Endothelial cell (in vitro differentiated cells): Measurements from ENCODE around the gene CDKN2AIP. TPM values are rescaled to one million over a fixed set of nuclear protein-coding genes. Genes with fewer than 3 reads are reported as not detected.

Source experiments
- DNase-seq: peaks from one replicate; pipeline ENCODE4 v3.0.0; 2021; ENCODE audit warnings: low spot score
- H3K27ac Mint-ChIP-seq: one replicate; pipeline ENCODE4 v1.8.0; 2021; ENCODE audit warnings: mixed read lengths, inconsistent platforms; ENCODE audit not compliant: unreplicated experiment
- H3K27me3 Mint-ChIP-seq: one replicate; pipeline ENCODE4 v1.8.0; 2021; ENCODE audit warnings: mild to moderate bottlenecking, moderate library complexity, mixed read lengths, inconsistent platforms; ENCODE audit not compliant: unreplicated experiment
- H3K36me3 Mint-ChIP-seq: one replicate; pipeline ENCODE4 v1.8.0; 2021; ENCODE audit warnings: mild to moderate bottlenecking, low read depth, mixed read lengths, inconsistent platforms; ENCODE audit not compliant: unreplicated experiment
- H3K4me1 Mint-ChIP-seq: one replicate; pipeline ENCODE4 v1.8.0; 2021; ENCODE audit warnings: mild to moderate bottlenecking, mixed read lengths, inconsistent platforms; ENCODE audit not compliant: unreplicated experiment
- H3K4me3 Mint-ChIP-seq: one replicate; pipeline ENCODE4 v1.8.0; 2021; ENCODE audit warnings: mild to moderate bottlenecking, mixed read lengths, inconsistent platforms; ENCODE audit not compliant: unreplicated experiment
- H3K9me3 Mint-ChIP-seq: one replicate; pipeline ENCODE4 v1.8.0; 2021; ENCODE audit warnings: mixed read lengths, inconsistent platforms; ENCODE audit not compliant: unreplicated experiment
- total RNA-seq: library from RNA; stranded (reverse); fragmentation: NEBNext Ultra II Directional; extraction: Animal tissue kit (Norgen Biotek cat#: 25700); gene quantifications from one replicate; pipeline ENCODE4 v1.2.1, GENCODE V29; 2021; ENCODE audit not compliant: unreplicated experiment
- TF ChIP-seq, protein P1 (sequence below): fragments of 200-600 bp; sonication (generic); IDR thresholded peaks from one replicate; pipeline ENCODE4 v1.5.0; 2021; ENCODE audit warnings: antibody characterized with exemption; ENCODE audit not compliant: unreplicated experiment

CDKN2AIP gene
- total RNA-seq, 1 donor from 2014 or later = 22.0 TPM

DNA sequence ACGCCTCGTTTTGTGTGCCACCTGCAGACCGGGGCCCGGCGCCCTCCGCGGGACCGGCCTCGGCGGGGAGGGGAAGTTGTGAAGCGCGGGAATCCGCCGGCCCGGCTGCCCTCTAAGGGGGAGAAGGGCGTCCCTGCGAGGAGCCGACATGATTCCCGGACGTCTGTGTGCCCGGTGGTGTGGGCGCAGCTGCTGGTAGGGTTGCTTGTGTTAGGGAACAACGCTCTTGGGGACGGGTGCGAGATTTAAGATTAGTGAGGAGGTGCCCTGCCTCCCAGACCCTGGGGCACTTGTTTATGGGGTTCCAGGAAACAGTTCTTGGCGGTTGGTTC is 627 bp downstream of the CDKN2AIP start:
- peaks cover 55% of the 10 kb centered on the region for H3K4me1 Mint-ChIP-seq
- H3K27ac Mint-ChIP-seq = peak overlapping the region; percentile 97
- no peaks in the 10 kb centered on the region for H3K9me3 Mint-ChIP-seq
- H3K4me3 Mint-ChIP-seq = peak overlapping the region; percentile 99
- DNase-seq = peak; percentile 43
- peaks cover 7% of the 10 kb centered on the region for H3K27me3 Mint-ChIP-seq
- TF ChIP-seq, protein P1, sequence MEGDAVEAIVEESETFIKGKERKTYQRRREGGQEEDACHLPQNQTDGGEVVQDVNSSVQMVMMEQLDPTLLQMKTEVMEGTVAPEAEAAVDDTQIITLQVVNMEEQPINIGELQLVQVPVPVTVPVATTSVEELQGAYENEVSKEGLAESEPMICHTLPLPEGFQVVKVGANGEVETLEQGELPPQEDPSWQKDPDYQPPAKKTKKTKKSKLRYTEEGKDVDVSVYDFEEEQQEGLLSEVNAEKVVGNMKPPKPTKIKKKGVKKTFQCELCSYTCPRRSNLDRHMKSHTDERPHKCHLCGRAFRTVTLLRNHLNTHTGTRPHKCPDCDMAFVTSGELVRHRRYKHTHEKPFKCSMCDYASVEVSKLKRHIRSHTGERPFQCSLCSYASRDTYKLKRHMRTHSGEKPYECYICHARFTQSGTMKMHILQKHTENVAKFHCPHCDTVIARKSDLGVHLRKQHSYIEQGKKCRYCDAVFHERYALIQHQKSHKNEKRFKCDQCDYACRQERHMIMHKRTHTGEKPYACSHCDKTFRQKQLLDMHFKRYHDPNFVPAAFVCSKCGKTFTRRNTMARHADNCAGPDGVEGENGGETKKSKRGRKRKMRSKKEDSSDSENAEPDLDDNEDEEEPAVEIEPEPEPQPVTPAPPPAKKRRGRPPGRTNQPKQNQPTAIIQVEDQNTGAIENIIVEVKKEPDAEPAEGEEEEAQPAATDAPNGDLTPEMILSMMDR = no peak
- peaks cover 20% of the 10 kb centered on the region for H3K36me3 Mint-ChIP-seq

DNA sequence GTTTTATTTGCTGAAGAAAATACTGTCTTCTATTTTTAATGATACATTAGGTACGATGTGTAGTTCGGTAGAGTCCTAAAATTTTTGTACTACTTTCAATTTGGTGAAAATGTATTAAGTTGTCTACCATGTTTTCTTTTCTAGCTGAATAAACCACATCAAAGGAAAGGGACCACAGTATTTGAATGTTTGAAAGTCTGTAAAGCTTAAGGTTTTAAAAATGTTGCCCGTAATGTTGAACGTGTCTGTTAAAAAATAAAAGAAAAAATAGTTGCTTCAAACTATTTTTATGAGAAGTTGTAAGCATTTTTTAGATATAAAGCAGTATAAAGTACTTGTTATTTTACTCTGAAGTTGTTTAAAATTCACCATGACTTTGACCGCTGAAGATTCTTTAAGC is 3.2 kb downstream of the CDKN2AIP start:
- Mint-ChIP-seq H3K27ac (no peak overlapping the region), H3K4me3 (no peak overlapping the region), H3K36me3 (peaks cover 26% of the 10 kb centered on the region), H3K4me1 (peaks cover 38% of the 10 kb centered on the region), H3K9me3 (no peaks in the 10 kb centered on the region), H3K27me3 (peaks cover 7% of the 10 kb centered on the region)
- DNase-seq = no peak
- TF ChIP-seq, protein P1 = no peak

DNA sequence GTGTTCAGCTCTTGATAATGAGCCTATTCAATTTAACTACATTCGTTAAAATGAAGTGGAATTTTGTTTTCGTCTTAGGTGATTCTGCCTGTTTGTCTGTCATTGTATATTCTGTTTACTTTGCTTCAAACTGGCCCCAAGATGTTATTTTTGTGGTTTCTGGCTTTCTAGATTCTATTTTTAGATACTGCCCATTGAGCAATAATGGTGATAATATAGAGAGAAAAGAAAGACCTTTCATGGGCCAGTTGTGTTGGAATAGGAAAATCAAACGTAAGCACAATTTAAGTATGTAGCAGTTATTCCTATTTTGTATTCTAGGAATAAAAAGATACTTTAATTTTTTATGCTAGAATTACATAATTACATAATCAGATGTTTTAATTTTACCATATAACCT is 4.0 kb downstream of the CDKN2AIP start:
- no peak for DNase-seq
- TF ChIP-seq, protein P1 = no peak
- peaks cover 26% of the 10 kb centered on the region for H3K36me3 Mint-ChIP-seq
- H3K27me3 Mint-ChIP-seq = peaks cover 7% of the 10 kb centered on the region
- H3K9me3 Mint-ChIP-seq = no peaks in the 10 kb centered on the region
- H3K27ac Mint-ChIP-seq = peak overlapping the region; percentile 39
- no peak overlapping the region for H3K4me3 Mint-ChIP-seq
- peaks cover 30% of the 10 kb centered on the region for H3K4me1 Mint-ChIP-seq

DNA sequence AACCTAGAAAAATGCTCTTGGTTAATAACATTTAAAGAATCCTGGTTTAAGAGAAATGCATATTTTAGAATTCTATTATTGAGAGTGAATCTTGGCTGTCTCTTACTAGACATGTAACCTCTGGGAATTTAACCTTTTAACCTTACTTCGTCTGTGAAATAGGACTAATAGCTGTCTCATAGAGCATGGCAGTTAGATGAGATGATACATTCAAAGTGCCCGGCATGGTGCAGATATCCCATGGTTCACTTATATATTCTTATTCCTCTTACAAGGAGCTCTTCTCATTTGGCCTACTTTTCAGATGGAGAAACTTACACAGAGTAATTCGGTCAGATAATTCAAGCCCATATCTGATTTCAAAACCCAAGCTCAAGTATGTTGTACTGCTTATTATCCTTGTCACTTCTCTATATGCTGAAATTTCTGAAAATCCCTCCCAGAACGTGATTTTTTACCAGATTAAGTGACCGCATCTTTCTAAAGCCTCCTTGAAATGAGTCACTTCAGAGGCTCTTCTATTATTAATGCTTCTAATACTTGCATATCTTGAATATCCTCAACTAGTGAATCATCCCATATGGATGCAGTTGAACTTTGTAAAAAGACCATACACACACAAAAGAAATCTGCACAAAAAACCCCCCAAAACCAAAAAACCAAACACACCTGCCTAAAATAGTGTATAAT is 4.9 kb downstream of the CDKN2AIP start:
- TF ChIP-seq, protein P1 = no peak
- no peak overlapping the region for H3K4me3 Mint-ChIP-seq
- H3K4me1 Mint-ChIP-seq = peaks cover 27% of the 10 kb centered on the region
- peaks cover 2% of the 10 kb centered on the region for H3K27me3 Mint-ChIP-seq
- peaks cover 26% of the 10 kb centered on the region for H3K36me3 Mint-ChIP-seq
- no peaks in the 10 kb centered on the region for H3K9me3 Mint-ChIP-seq
- no peak overlapping the region for H3K27ac Mint-ChIP-seq
- DNase-seq = no peak

DNA sequence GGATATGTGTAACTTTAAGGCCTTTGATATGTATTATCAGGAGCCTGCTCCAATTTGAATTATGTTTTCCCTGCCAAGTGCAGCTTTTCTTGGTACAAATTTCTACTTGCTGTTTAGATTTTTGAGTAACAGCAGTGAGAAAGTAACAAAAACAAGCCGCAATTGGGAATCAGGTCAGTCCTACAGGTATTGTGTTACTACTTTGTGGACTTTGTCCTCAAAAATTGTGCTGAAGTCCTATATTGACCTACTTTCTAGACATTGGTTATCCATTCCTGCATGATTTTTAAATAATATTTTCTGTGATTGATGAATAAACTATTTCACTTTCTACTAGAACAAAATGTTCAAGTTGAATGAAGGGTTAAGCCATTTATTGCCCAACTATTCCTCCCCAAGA is 5.7 kb downstream of the CDKN2AIP start:
- peaks cover 2% of the 10 kb centered on the region for H3K27me3 Mint-ChIP-seq
- H3K4me3 Mint-ChIP-seq = no peak overlapping the region
- TF ChIP-seq, protein P1 = no peak
- H3K4me1 Mint-ChIP-seq = peaks cover 26% of the 10 kb centered on the region
- no peak for DNase-seq
- no peak overlapping the region for H3K27ac Mint-ChIP-seq
- H3K36me3 Mint-ChIP-seq = peaks cover 26% of the 10 kb centered on the region
- H3K9me3 Mint-ChIP-seq = no peaks in the 10 kb centered on the region
